HEK293 (cell line): ENCODE data around the gene ASCC3.

Experiments used
- ATF2 ChIP-seq: fragments of 450-650 bp; formaldehyde crosslinking; IDR thresholded peaks from 2 replicates; pipeline ENCODE4 v1.5.1; 2016; ENCODE audit warnings: missing biosample characterization, missing genetic modification characterization, low read depth
- GLIS2 ChIP-seq: fragments of 450-650 bp; formaldehyde crosslinking; IDR thresholded peaks from 2 replicates; pipeline ENCODE4 v1.5.1; 2016; ENCODE audit warnings: missing biosample characterization, missing genetic modification characterization
- SETDB1 ChIP-seq: IDR thresholded peaks from one replicate; pipeline ENCODE4 v1.6.1; 2017; ENCODE audit warnings: mild to moderate bottlenecking, low read length, moderate library complexity, mixed read lengths; ENCODE audit not compliant: insufficient read length
- ZBTB20 ChIP-seq: fragments of 450-650 bp; formaldehyde crosslinking; IDR thresholded peaks from 2 replicates; pipeline ENCODE4 v1.5.1; 2016; ENCODE audit warnings: missing biosample characterization, missing genetic modification characterization
- ZFP3 ChIP-seq: fragments of 450-650 bp; formaldehyde crosslinking; IDR thresholded peaks from 2 replicates; pipeline ENCODE4 v1.5.1; 2016; ENCODE audit warnings: low read depth, missing biosample characterization, missing genetic modification characterization
- ZNF19 ChIP-seq: fragments of 450-650 bp; formaldehyde crosslinking; IDR thresholded peaks from 2 replicates; pipeline ENCODE4; 2016; ENCODE audit warnings: missing biosample characterization, missing genetic modification characterization, low read depth
- ZNF488 ChIP-seq: fragments of 450-650 bp; formaldehyde crosslinking; IDR thresholded peaks from 2 replicates; pipeline ENCODE4 v1.5.1; 2016; ENCODE audit warnings: missing biosample characterization, missing genetic modification characterization
- ZNF510 ChIP-seq: fragments of 450-650 bp; formaldehyde crosslinking; IDR thresholded peaks from 2 replicates; pipeline ENCODE4 v1.5.1; 2018; ENCODE audit warnings: mild to moderate bottlenecking, missing genetic modification characterization, missing biosample characterization; ENCODE audit not compliant: insufficient replicate concordance
- ZNF560 ChIP-seq: fragments of 450-650 bp; formaldehyde crosslinking; IDR thresholded peaks from 2 replicates; pipeline ENCODE4 v1.5.1; 2017; ENCODE audit warnings: missing biosample characterization, missing genetic modification characterization, borderline replicate concordance
- ZNF585B ChIP-seq: fragments of 450-650 bp; formaldehyde crosslinking; IDR thresholded peaks from 2 replicates; pipeline ENCODE4 v1.5.1; 2016; ENCODE audit warnings: missing biosample characterization, missing genetic modification characterization
- TF ChIP-seq, protein P1 (sequence below): fragments of 450-650 bp; formaldehyde crosslinking; IDR thresholded peaks from 2 replicates; pipeline ENCODE4 v1.5.1; 2016; ENCODE audit warnings: missing biosample characterization, missing genetic modification characterization
- TF ChIP-seq, protein P2 (sequence below): sonication (generic); formaldehyde crosslinking; IDR thresholded peaks from 2 replicates; pipeline ENCODE4 v1.8.1; 2022; ENCODE audit warnings: mild to moderate bottlenecking, moderate library complexity, missing genetic modification reagents

DNA sequence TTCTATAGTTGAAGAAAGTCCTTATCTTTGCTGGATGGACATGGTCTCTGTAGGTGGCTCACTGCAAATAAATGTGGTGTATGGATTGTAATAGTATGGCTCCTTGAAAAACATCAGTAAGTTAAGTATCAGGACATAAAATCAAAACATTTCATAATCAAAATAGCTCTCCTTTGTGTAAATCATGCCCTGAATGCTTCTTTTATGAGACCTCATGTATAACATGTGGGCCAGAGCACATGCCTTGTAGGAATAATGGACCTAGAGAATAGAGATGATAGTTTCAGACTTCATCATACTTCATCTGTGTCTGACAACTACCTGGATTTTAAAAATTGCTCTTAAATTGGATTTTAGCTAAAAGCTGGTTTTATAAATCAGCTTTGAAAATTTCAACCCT, 159.9 kb downstream of the ASCC3 start:
- TF ChIP-seq, protein P1, sequence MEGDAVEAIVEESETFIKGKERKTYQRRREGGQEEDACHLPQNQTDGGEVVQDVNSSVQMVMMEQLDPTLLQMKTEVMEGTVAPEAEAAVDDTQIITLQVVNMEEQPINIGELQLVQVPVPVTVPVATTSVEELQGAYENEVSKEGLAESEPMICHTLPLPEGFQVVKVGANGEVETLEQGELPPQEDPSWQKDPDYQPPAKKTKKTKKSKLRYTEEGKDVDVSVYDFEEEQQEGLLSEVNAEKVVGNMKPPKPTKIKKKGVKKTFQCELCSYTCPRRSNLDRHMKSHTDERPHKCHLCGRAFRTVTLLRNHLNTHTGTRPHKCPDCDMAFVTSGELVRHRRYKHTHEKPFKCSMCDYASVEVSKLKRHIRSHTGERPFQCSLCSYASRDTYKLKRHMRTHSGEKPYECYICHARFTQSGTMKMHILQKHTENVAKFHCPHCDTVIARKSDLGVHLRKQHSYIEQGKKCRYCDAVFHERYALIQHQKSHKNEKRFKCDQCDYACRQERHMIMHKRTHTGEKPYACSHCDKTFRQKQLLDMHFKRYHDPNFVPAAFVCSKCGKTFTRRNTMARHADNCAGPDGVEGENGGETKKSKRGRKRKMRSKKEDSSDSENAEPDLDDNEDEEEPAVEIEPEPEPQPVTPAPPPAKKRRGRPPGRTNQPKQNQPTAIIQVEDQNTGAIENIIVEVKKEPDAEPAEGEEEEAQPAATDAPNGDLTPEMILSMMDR, result no peak
- TF ChIP-seq, protein P2, sequence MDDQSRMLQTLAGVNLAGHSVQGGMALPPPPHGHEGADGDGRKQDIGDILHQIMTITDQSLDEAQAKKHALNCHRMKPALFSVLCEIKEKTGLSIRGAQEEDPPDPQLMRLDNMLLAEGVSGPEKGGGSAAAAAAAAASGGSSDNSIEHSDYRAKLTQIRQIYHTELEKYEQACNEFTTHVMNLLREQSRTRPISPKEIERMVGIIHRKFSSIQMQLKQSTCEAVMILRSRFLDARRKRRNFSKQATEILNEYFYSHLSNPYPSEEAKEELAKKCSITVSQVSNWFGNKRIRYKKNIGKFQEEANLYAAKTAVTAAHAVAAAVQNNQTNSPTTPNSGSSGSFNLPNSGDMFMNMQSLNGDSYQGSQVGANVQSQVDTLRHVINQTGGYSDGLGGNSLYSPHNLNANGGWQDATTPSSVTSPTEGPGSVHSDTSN, result no peak
- TF ChIP-seq GLIS2 (no peak), ATF2 (tag by site-specific recombination) (no peak), ZNF488 (tag by site-specific recombination) (no peak), ZNF585B (tag by site-specific recombination) (no peak), ZNF19 (tag by site-specific recombination) (no peak), ZBTB20 (no peak), ZFP3 (no peak), ZNF560 (no peak), SETDB1 (no peak), ZNF510 (no peak)
